K562 (cell line): ENCODE results near the gene MESP1.

Source experiments
- BACH1 ChIP-seq: fragments of 200-800 bp; sonication (Bioruptor generic); IDR thresholded peaks from 2 replicates; pipeline ENCODE4 v1.6.1; 2016; ENCODE audit warnings: missing genetic modification characterization, missing compliant biosample characterization
- CTCF ChIP-seq, 3 experiments: IDR thresholded peaks in 2 of 3; conservative IDR thresholded peaks in 1 of 3; 2 replicates each; pipeline ENCODE4 v1.5.1; 2011 to 2012; ENCODE audit warnings: low read length in 3 of 3, mild to moderate bottlenecking in 3 of 3, control low read depth in 2 of 3, improper control_type of control experiment in 1 of 3, inconsistent platforms in 1 of 3, low read depth in 1 of 3, mixed read lengths in 1 of 3, moderate library complexity in 1 of 3; ENCODE audit not compliant: insufficient read depth in 2 of 3
- DEAF1 ChIP-seq: fragments of 450-650 bp; formaldehyde crosslinking; IDR thresholded peaks from 2 replicates; pipeline ENCODE4 v1.4.0; 2020; ENCODE audit warnings: mild to moderate bottlenecking, moderate library complexity
- EHMT2 ChIP-seq: fragments of 450-650 bp; IDR thresholded peaks from 2 replicates; pipeline ENCODE4 v1.6.1; 2018; ENCODE audit warnings: antibody characterized with exemption
- HNRNPLL ChIP-seq: fragments of 200-400 bp; formaldehyde crosslinking; IDR thresholded peaks from 2 replicates; pipeline ENCODE4 v1.6.1; 2017; ENCODE audit warnings: low read length, low read depth, mild to moderate bottlenecking; ENCODE audit not compliant: poor library complexity, severe bottlenecking
- JUN ChIP-seq, 2 experiments: sonication (generic) in 1 of 2; formaldehyde crosslinking in 1 of 2; IDR thresholded peaks; 2 replicates each; pipeline versions ENCODE4 v1.6.1 to v1.8.0; 2012 to 2022; ENCODE audit warnings: borderline replicate concordance in 2 of 2, mild to moderate bottlenecking in 2 of 2, improper control_type of control experiment in 1 of 2, low read depth in 1 of 2, low read length in 1 of 2, missing genetic modification reagents in 1 of 2
- MTA1 ChIP-seq: fragments of 450-650 bp; IDR thresholded peaks from 2 replicates; pipeline ENCODE4 v1.6.1; 2017; ENCODE audit warnings: borderline replicate concordance
- RBFOX2 ChIP-seq: fragments of 200-400 bp; formaldehyde crosslinking; IDR thresholded peaks from 2 replicates; pipeline ENCODE4 v1.6.1; 2017; ENCODE audit warnings: low read depth, mild to moderate bottlenecking, low read length, moderate library complexity
- STAT5A ChIP-seq: IDR thresholded peaks from 2 replicates; pipeline ENCODE4 v1.6.1; 2012; ENCODE audit warnings: low read length, inconsistent platforms, borderline replicate concordance
- TRIM28 ChIP-seq: fragments of 450-650 bp; IDR thresholded peaks from 2 replicates; pipeline ENCODE4 v1.6.1; 2017
- ZNF384 ChIP-seq: IDR thresholded peaks from 2 replicates; pipeline ENCODE4 v1.6.1; 2012; ENCODE audit warnings: low read depth, low read length, improper control_type of control experiment
- ZNF696 ChIP-seq: fragments of 250-450 bp; sonication (Bioruptor Pico); conservative IDR thresholded peaks from 2 replicates; pipeline ENCODE4 v1.4.0; 2020; ENCODE audit warnings: mild to moderate bottlenecking, moderate library complexity

GRCh38 chr15:89761009-89761831 is 10.2 kb upstream of the MESP1 start:
- TF ChIP-seq BACH1 (tag) (no peak), EHMT2 (no peak), STAT5A (no peak), HNRNPLL (no peak), MTA1 (no peak), RBFOX2 (no peak), DEAF1 (CRISPR knock-in tag) (no peak), ZNF696 (CRISPR knock-in tag) (no peak), CTCF (IDR thresholded peaks at IDR 0.05 in 2 of 3, conservative IDR thresholded peaks at IDR 0.05 in 1 of 3; ENCODE audit: insufficient read depth in 2 of 3, low read depth in 1 of 3, low read length in 3 of 3) (no peak; a peak in 1 of 6 replicates), TRIM28 (no peak), ZNF384 (no peak), JUN (IDR thresholded peaks at IDR 0.05; ENCODE audit: borderline replicate concordance, low read depth, low read length) (no peak), JUN (CRISPR knock-in tag; IDR thresholded peaks at IDR 0.05; ENCODE audit: borderline replicate concordance) (no peak)
